DOHH2 (cell line): Measurements from ENCODE around the gene VPS37D.

Experiments
- EZH2phosphoT487 ChIP-seq: fragments of 200-600 bp; sonication (generic); IDR thresholded peaks from 2 replicates; pipeline ENCODE4 v1.6.1; 2017; ENCODE audit warnings: borderline replicate concordance, mild to moderate bottlenecking, antibody characterized with exemption, low read length, moderate library complexity, mixed read lengths
- TF ChIP-seq, protein P1 (sequence below): fragments of 200-600 bp; sonication (generic); IDR thresholded peaks from one replicate; pipeline ENCODE4 v1.5.1; 2014; ENCODE audit warnings: antibody characterized with exemption, mild to moderate bottlenecking, low read depth, low read length; ENCODE audit not compliant: poor library complexity, severe bottlenecking

DNA sequence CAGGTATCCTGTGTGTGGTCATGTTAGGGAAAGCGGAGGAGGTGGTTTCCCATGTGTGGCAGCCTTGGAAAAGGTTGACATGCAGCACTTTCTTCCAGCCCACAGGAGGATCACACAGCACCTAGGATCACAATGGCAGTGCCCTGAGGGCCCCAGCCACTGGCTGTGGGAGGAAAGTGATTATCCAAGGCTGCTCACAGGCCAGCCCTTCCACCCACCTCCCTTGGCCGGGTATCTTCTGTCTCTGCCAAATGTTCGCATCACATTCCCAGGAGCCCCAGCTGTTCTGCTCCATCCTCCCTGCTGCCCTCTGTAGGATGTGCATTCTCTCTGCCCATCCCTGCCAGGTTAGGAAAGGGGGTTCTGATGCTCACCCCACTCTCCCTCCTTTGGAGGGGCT is 40.8 kb upstream of the VPS37D start:
- TF ChIP-seq, protein P1, sequence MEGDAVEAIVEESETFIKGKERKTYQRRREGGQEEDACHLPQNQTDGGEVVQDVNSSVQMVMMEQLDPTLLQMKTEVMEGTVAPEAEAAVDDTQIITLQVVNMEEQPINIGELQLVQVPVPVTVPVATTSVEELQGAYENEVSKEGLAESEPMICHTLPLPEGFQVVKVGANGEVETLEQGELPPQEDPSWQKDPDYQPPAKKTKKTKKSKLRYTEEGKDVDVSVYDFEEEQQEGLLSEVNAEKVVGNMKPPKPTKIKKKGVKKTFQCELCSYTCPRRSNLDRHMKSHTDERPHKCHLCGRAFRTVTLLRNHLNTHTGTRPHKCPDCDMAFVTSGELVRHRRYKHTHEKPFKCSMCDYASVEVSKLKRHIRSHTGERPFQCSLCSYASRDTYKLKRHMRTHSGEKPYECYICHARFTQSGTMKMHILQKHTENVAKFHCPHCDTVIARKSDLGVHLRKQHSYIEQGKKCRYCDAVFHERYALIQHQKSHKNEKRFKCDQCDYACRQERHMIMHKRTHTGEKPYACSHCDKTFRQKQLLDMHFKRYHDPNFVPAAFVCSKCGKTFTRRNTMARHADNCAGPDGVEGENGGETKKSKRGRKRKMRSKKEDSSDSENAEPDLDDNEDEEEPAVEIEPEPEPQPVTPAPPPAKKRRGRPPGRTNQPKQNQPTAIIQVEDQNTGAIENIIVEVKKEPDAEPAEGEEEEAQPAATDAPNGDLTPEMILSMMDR, result no peak
- TF ChIP-seq EZH2phosphoT487, result no peak
